ENCODE results near the gene WNK2.
"Not testable (repeated sequence)": the region's sequence is repeated elsewhere in the genome, so short reads cannot be mapped to it uniquely, and the experiment has no call there.

The WNK2 gene

DNA sequence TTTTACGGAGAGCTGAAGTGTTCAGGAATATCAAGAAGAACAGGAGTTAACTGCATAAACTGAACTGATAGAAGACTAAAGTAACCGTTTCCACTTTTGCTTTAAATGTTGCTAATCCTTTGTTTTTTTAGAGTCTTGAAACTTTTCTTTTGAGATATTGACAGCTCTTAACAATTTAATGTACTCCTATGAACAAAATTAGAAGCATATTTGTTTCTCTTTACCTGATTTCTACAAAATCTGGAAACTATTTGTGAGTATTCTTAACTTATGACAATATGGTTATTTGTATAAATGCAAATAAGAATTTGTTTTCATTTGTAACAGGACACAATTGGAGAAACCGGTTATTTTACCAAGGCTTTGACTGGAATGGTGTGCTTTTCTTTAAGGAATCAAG, 178.1 kb downstream of the WNK2 start:
- Histone ChIP-seq H3K27me3 (ENCODE audit: insufficient read depth, low read length) (no peaks in the 10 kb centered on the region), H3K4me3 (ENCODE audit: low read length) (no peak overlapping the region), H3K36me3 (ENCODE audit: insufficient read depth, low read length) (peaks cover 71% of the 10 kb centered on the region), H3K27ac (ENCODE audit: low read depth, low read length) (no peak overlapping the region), H3K9me3 (ENCODE audit: insufficient read depth, low read depth, low read length) (peaks cover 48% of the 10 kb centered on the region), H3K9ac (ENCODE audit: low read depth, low read length) (no peak overlapping the region), H3K4me1 (ENCODE audit: insufficient read depth, low read length) (0 out of 2 replicates have a peak, but pooled peaks cover 5% of the 10 kb centered on the region)
- 63% methylated on average over 3 of the region's 3 CpGs for WGBS

DNA sequence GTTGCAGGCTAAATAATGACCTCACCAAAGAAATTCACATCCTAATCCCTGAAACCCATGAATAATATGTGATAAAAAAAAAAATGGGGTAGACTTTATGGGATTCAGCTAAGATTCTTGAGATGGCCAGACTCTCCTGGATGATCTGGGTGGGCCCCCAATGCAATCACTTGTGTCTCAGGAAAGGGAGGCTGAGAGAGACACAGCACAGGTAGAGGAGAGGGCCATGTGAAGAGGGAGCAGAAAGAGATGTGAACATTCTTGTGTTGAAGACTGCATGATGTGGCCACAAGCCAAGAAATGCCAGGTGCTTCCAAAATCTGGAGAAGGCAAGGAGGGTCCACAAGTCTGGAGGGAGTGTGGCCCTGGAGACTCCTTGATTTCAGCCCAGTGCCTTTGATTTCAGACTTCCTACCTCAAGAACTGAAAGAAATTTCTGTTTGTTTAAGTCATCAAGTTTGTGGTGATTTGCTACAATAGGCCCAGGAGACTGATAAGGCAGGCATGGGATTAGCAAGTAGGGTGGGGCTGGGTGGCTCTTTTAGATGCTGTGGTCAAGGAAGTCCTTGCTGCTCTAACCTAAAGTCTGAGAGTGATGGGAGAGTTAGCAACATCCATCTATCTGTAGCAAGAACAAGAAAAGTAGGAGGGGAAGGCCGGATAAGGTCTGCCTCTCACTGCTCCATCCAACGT, 180.9 kb downstream of the WNK2 start:
- 79% methylated on average over 2 of the region's 2 CpGs for WGBS
- Histone ChIP-seq H3K4me1 (ENCODE audit: insufficient read depth, low read length) (no peaks in the 10 kb centered on the region), H3K4me3 (ENCODE audit: low read length) (no peak overlapping the region), H3K36me3 (ENCODE audit: insufficient read depth, low read length) (peaks cover 43% of the 10 kb centered on the region), H3K27me3 (ENCODE audit: insufficient read depth, low read length) (no peaks in the 10 kb centered on the region; the same call in 1 of the 2 replicates), H3K9ac (ENCODE audit: low read depth, low read length) (no peak overlapping the region), H3K27ac (ENCODE audit: low read depth, low read length) (no peak overlapping the region), H3K9me3 (ENCODE audit: insufficient read depth, low read depth, low read length) (peaks cover 26% of the 10 kb centered on the region)

DNA sequence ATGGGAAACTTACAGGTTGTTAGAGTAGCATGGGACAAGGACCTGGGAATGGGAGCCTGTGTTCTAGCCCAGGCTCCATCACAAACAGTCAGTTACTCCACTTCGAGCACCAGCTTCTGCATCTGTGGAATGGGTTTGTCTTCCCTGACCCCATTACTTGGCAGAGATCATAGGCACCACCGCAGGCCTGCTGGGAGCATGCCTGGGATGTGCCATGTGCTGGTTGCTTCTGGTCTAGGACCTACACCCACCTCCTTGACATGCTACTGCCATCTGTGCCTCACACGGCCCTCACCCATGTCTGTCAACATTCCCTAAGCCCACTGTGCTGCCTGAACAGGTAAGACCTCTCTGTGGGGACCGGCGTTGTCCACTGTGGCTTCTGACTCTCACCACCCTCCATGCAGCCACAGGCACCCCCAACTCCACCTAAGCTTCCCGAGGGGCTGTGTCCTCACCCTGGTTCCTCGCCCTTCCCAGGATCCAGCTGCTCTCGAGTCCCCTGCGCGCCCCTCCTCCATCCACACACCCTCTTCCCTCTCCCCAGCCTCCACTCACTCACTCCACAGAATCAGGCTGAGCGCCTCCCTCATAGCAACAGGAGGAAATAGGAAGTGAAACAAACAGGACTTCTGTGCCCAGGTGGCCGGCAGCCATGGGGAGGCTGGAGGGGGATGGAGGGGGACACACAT, 181.6 kb downstream of the WNK2 start:
- WGBS: 49% methylated on average over 11 of the region's 12 CpGs
- H3K27ac ChIP-seq (ENCODE audit: low read depth, low read length): no peak overlapping the region
- peaks cover 36% of the 10 kb centered on the region for H3K36me3 ChIP-seq (ENCODE audit: insufficient read depth, low read length)
- H3K4me1 ChIP-seq (ENCODE audit: insufficient read depth, low read length): no peaks in the 10 kb centered on the region
- peaks cover 4% of the 10 kb centered on the region; the same call in 1 of the 2 replicates for H3K27me3 ChIP-seq (ENCODE audit: insufficient read depth, low read length)
- H3K9me3 ChIP-seq (ENCODE audit: insufficient read depth, low read depth, low read length): peaks cover 19% of the 10 kb centered on the region
- peak overlapping the region; percentile 33; the same call in 1 of the 2 replicates for H3K9ac ChIP-seq (ENCODE audit: low read depth, low read length)
- H3K4me3 ChIP-seq (ENCODE audit: low read length): no peak overlapping the region

DNA sequence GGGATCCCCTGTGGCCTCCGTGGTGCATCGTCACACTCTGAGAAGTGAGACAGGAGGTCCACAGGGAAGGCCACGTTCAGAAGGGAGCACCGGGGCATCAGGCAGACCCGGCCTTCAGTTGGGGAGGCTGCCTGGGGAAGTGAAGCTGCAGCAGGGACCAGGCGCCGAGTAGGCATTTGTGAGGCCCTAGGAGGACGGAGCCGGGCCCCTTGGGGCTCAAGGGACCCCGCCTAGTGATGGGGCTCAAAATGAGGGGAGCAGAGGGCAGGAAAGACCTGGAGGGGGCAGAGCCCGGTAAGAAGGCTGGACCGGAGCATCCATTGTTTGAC, 182.1 kb downstream of the WNK2 start:
- peaks cover 16% of the 10 kb centered on the region for H3K9me3 ChIP-seq (ENCODE audit: insufficient read depth, low read depth, low read length)
- H3K4me1 ChIP-seq (ENCODE audit: insufficient read depth, low read length): no peaks in the 10 kb centered on the region
- H3K36me3 ChIP-seq (ENCODE audit: insufficient read depth, low read length): peaks cover 31% of the 10 kb centered on the region
- peaks cover 8% of the 10 kb centered on the region; the same call in 1 of the 2 replicates for H3K27me3 ChIP-seq (ENCODE audit: insufficient read depth, low read length)
- H3K4me3 ChIP-seq (ENCODE audit: low read length): no peak overlapping the region
- 55% methylated on average over 11 of the region's 12 CpGs for WGBS
- H3K27ac ChIP-seq (ENCODE audit: low read depth, low read length): no peak overlapping the region
- peak overlapping the region; percentile 33; the same call in 1 of the 2 replicates for H3K9ac ChIP-seq (ENCODE audit: low read depth, low read length)

DNA sequence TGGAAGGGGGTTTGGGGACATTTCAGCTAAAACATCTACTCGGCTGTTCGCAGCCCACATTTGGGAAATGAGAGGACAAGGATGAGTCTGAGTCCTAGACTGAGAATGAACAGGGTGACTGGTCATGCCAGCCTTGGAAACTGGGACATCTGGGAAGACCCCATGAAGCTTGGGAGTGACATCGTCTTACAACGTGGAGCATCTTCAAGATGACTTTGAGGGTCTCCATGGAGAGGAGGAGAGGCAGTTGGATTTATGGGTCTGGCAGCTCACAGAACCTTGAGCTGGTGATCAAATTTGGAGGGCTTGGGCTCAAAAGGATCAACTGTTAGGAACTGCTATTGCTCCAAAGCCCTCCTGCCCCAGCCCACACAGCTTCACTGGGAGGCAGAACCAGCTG, 182.5 kb downstream of the WNK2 start:
- not testable (repeated sequence) for H3K4me3 ChIP-seq (ENCODE audit: low read length); H3K9ac ChIP-seq (ENCODE audit: low read depth, low read length)

DNA sequence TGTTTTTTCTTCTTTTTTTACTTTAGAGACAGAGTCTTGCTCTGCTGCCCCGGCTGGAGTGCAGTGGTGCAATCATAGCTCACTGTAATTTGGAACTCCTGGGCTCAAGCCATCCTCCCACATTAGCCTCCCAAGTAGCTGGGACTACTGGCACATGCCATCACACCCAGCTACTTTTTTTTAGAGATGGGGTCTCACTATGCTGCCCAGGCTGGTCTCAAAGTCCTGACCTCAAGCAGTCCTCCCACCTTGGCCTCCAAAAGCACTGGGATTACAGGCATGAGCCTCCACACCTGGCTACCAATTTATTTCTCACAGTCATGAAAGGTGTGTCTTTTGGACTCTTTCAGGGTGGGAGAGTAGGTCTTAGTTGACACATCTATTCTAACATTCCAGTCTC, 184.5 kb downstream of the WNK2 start:
- no peak overlapping the region for H3K9ac ChIP-seq (ENCODE audit: low read depth, low read length)
- H3K4me3 ChIP-seq (ENCODE audit: low read length): no peak overlapping the region
- no peaks in the 10 kb centered on the region for H3K4me1 ChIP-seq (ENCODE audit: insufficient read depth, low read length)
- peaks cover 8% of the 10 kb centered on the region; the same call in 1 of the 2 replicates for H3K27me3 ChIP-seq (ENCODE audit: insufficient read depth, low read length)
- WGBS: 95% methylated on average over 1 of the region's 1 CpG
- H3K9me3 ChIP-seq (ENCODE audit: insufficient read depth, low read depth, low read length): no peaks in the 10 kb centered on the region
- no peak overlapping the region for H3K27ac ChIP-seq (ENCODE audit: low read depth, low read length)
- H3K36me3 ChIP-seq (ENCODE audit: insufficient read depth, low read length): peaks cover 9% of the 10 kb centered on the region

More for the DNA sequence above, 182.5 kb downstream of the WNK2 start:
- WGBS: 81% methylated on average over 4 of the region's 4 CpGs
- H3K27me3 ChIP-seq (ENCODE audit: insufficient read depth, low read length); H3K4me1 ChIP-seq (ENCODE audit: insufficient read depth, low read length); H3K27ac ChIP-seq (ENCODE audit: low read depth, low read length): not testable (repeated sequence)
- peaks cover 27% of the 10 kb centered on the region for H3K36me3 ChIP-seq (ENCODE audit: insufficient read depth, low read length)
- H3K9me3 ChIP-seq (ENCODE audit: insufficient read depth, low read depth, low read length): peaks cover 12% of the 10 kb centered on the region

DNA sequence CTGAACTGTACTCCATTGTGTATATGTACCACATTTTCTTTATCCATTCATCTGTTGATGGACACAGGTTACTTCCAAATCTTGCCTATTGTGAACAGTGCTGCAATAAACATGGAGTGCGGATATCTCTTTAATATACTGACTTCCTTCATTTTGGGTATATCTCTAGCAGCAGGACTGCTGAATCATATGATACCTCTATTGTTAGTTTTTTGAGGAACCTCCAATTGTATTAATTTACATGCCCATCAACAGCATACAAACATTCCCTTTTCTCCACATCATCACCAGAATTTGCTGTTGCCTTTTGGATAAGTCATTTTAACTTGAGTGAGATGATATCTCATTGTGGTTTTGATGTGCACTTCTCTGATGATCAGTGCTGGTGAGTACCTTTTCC, 185.7 kb downstream of the WNK2 start:
- Histone ChIP-seq H3K4me3 (ENCODE audit: low read length) (no peak overlapping the region), H3K36me3 (ENCODE audit: insufficient read depth, low read length) (no peaks in the 10 kb centered on the region), H3K27ac (ENCODE audit: low read depth, low read length) (no peak overlapping the region), H3K27me3 (ENCODE audit: insufficient read depth, low read length) (peaks cover 8% of the 10 kb centered on the region; the same call in 1 of the 2 replicates), H3K9ac (ENCODE audit: low read depth, low read length) (no peak overlapping the region), H3K4me1 (ENCODE audit: insufficient read depth, low read length) (no peaks in the 10 kb centered on the region), H3K9me3 (ENCODE audit: insufficient read depth, low read depth, low read length) (no peaks in the 10 kb centered on the region)
- WGBS: 100% methylated on average over 1 of the region's 1 CpG

Data from HUES64 (cell line).